Caco-2 (cell line): Measurements from ENCODE around the gene PWP2. TPM values are rescaled to one million over a fixed set of nuclear protein-coding genes. Genes with fewer than 3 reads are reported as not detected.

ENCODE experiments used
- BruUV-seq: library from RNA; stranded (reverse); fragments of 400-500 nt; replicated peaks from 2 replicates; lab custom pipeline; 2021; lab: Mats Ljungman, UMichigan
- CTCF ChIA-PET: fragments of 300-600 bp; sonication (Branson Sonifier 250); formaldehyde crosslinking; loops from one replicate; lab custom pipeline; 2022; ENCODE audit warnings: antibody characterized with exemption; lab: Charles Lee
- POLR2A ChIA-PET: fragments of 300-600 bp; sonication (Branson Sonifier 250); formaldehyde crosslinking; loops from one replicate; lab custom pipeline; 2022; ENCODE audit warnings: antibody characterized with exemption; lab: Charles Lee
- DNase-seq, 2 experiments: peaks; one replicate each; pipeline versions ENCODE4 v3.0.0 to v3.0.0-alpha.2; 2020 to 2022
- H3K27me3 ChIP-seq: replicated peaks from 2 replicates; pipeline ENCODE4 v1.6.0; 2011; ENCODE audit warnings: low read length; ENCODE audit not compliant: control insufficient read depth, insufficient read depth
- H3K36me3 ChIP-seq: 2 replicates; pipeline ENCODE4 v1.5.1; 2011; ENCODE audit warnings: low read length; ENCODE audit not compliant: control insufficient read depth, insufficient read depth
- H3K4me1 ChIP-seq: fragments of 250-450 bp; sonication (Bioruptor Pico); 2 replicates; pipeline ENCODE4 v1.5.1; 2020; ENCODE audit warnings: mild to moderate bottlenecking
- H3K4me3 ChIP-seq: 2 replicates; pipeline ENCODE4 v1.5.1; 2011; ENCODE audit warnings: low read depth, mild to moderate bottlenecking, control low read depth, low read length
- H3K9me3 ChIP-seq: fragments of 250-450 bp; sonication (Bioruptor Pico); 2 replicates; pipeline ENCODE4 v1.5.1; 2020; ENCODE audit warnings: mild to moderate bottlenecking, moderate library complexity
- H3K27ac Mint-ChIP-seq: one replicate; pipeline ENCODE4 v1.8.0; 2022; ENCODE audit warnings: mixed read lengths; ENCODE audit not compliant: unreplicated experiment
- H3K27me3 Mint-ChIP-seq: one replicate; pipeline ENCODE4 v1.8.0; 2022; ENCODE audit warnings: mixed read lengths; ENCODE audit not compliant: insufficient read depth, unreplicated experiment
- H3K36me3 Mint-ChIP-seq: one replicate; pipeline ENCODE4 v1.8.0; 2022; ENCODE audit warnings: mild to moderate bottlenecking, mixed read lengths; ENCODE audit not compliant: insufficient read depth, unreplicated experiment
- H3K4me1 Mint-ChIP-seq: one replicate; pipeline ENCODE4 v1.8.0; 2022; ENCODE audit warnings: low read depth, mixed read lengths; ENCODE audit not compliant: unreplicated experiment
- H3K4me3 Mint-ChIP-seq: one replicate; pipeline ENCODE4 v1.8.0; 2022; ENCODE audit warnings: mild to moderate bottlenecking, moderate library complexity, mixed read lengths; ENCODE audit not compliant: unreplicated experiment
- H3K9me3 Mint-ChIP-seq: one replicate; pipeline ENCODE4 v1.8.0; 2022; ENCODE audit warnings: mixed read lengths; ENCODE audit not compliant: unreplicated experiment
- CTCF ChIP-seq, 2 experiments: fragments of 200-600 bp in 1 of 2; IDR thresholded peaks; 1 replicate in 1 of 2; 2 replicates in 1 of 2; pipeline versions ENCODE4 v1.5.1 to v1.8.0; 2011 to 2022; ENCODE audit warnings: antibody characterized with exemption in 1 of 2, control low read depth in 1 of 2, inconsistent platforms in 1 of 2, low read depth in 1 of 2, low read length in 1 of 2, mild to moderate bottlenecking in 1 of 2, moderate library complexity in 1 of 2; ENCODE audit not compliant: insufficient read depth in 1 of 2, severe bottlenecking in 1 of 2, unreplicated experiment in 1 of 2
- intact Hi-C: fragments of 100-400 bp; cut with micrococcal nuclease; formaldehyde crosslinking; loops from one replicate; pipeline ENCODE4 v1.10.0; 2022; ENCODE audit not compliant: unreplicated experiment
- total RNA-seq: library from RNA; stranded (reverse); gene quantifications from 2 replicates; pipeline ENCODE4 v1.2.3, GENCODE V29; 2022

Gene PWP2
- total RNA-seq, 1 experiment from 2014 or later = 30.6 TPM

GRCh38 chr21:44084496-44085241, 22.5 kb upstream of the PWP2 start:
- ChIA-PET POLR2A (no interaction called here), CTCF (no interaction called here)
- H3K36me3 ChIP-seq = 0 out of 2 replicates have a peak, but pooled peaks cover 3% of the 10 kb centered on the region
- no TSS peak for BruUV-seq
- intact Hi-C loops = no loop called here
- no peaks in the 10 kb centered on the region for H3K27me3 ChIP-seq
- no peak for DNase-seq
- Mint-ChIP-seq H3K27ac (no peak overlapping the region), H3K4me3 (no peak overlapping the region), H3K27me3 (no peaks in the 10 kb centered on the region), H3K36me3 (peaks cover 95% of the 10 kb centered on the region), H3K4me1 (peaks cover 20% of the 10 kb centered on the region), H3K9me3 (no peaks in the 10 kb centered on the region)
- peaks cover 19% of the 10 kb centered on the region; the same call in 1 of the 2 replicates for H3K4me1 ChIP-seq
- no peak overlapping the region for H3K4me3 ChIP-seq
- no peaks in the 10 kb centered on the region for H3K9me3 ChIP-seq
- TF ChIP-seq CTCF (IDR thresholded peaks at IDR 0.05; ENCODE audit: insufficient read depth in 1 of 2, low read depth in 1 of 2, low read length in 1 of 2, severe bottlenecking in 1 of 2, unreplicated experiment in 1 of 2) = no peak

- H3K27me3 ChIP-seq = no peaks in the 10 kb centered on the region
- intact Hi-C loops = no loop called here
- H3K36me3 ChIP-seq = 0 out of 2 replicates have a peak, but pooled peaks cover 3% of the 10 kb centered on the region
- H3K9me3 ChIP-seq = no peaks in the 10 kb centered on the region
- POLR2A ChIA-PET = no interaction called here
- H3K27ac Mint-ChIP-seq = no peak overlapping the region
- no peak for DNase-seq
- no peak for TF ChIP-seq CTCF (IDR thresholded peaks at IDR 0.05; ENCODE audit: insufficient read depth in 1 of 2, low read depth in 1 of 2, low read length in 1 of 2, severe bottlenecking in 1 of 2, unreplicated experiment in 1 of 2)
- no TSS peak for BruUV-seq
- H3K4me3 Mint-ChIP-seq = no peak overlapping the region
- peaks cover 86% of the 10 kb centered on the region for H3K36me3 Mint-ChIP-seq
- no peak overlapping the region for H3K4me3 ChIP-seq
- H3K27me3 Mint-ChIP-seq = no peaks in the 10 kb centered on the region
- H3K4me1 Mint-ChIP-seq = peaks cover 20% of the 10 kb centered on the region
- peaks cover 19% of the 10 kb centered on the region; the same call in 1 of the 2 replicates for H3K4me1 ChIP-seq
- CTCF ChIA-PET = no interaction called here
- H3K9me3 Mint-ChIP-seq = no peaks in the 10 kb centered on the region
Observed at GRCh38 chr21:44085491-44086321, 21.5 kb upstream of the PWP2 start.

- Histone ChIP-seq H3K4me3 (no peak overlapping the region), H3K9me3 (no peaks in the 10 kb centered on the region), H3K36me3 (0 out of 2 replicates have a peak, but pooled peaks cover 3% of the 10 kb centered on the region), H3K27me3 (no peaks in the 10 kb centered on the region), H3K4me1 (peaks cover 19% of the 10 kb centered on the region; the same call in 1 of the 2 replicates)
- peaks cover 80% of the 10 kb centered on the region for H3K36me3 Mint-ChIP-seq
- H3K27ac Mint-ChIP-seq = no peak overlapping the region
- H3K27me3 Mint-ChIP-seq = no peaks in the 10 kb centered on the region
- CTCF ChIA-PET = no interaction called here
- intact Hi-C loops = no loop called here
- H3K9me3 Mint-ChIP-seq = no peaks in the 10 kb centered on the region
- no peak for TF ChIP-seq CTCF (IDR thresholded peaks at IDR 0.05; ENCODE audit: insufficient read depth in 1 of 2, low read depth in 1 of 2, low read length in 1 of 2, severe bottlenecking in 1 of 2, unreplicated experiment in 1 of 2)
- H3K4me1 Mint-ChIP-seq = peaks cover 20% of the 10 kb centered on the region
- POLR2A ChIA-PET = no interaction called here
- BruUV-seq = no TSS peak
- no peak for DNase-seq
- no peak overlapping the region for H3K4me3 Mint-ChIP-seq
Observed at GRCh38 chr21:44086636-44087425, 20.4 kb upstream of the PWP2 start.
